Dermis microvascular lymphatic vessel endothelial cell (primary cell): ENCODE measurements around the gene TM9SF2. TPM values are rescaled to one million over a fixed set of nuclear protein-coding genes. Genes with fewer than 3 reads are reported as not detected.

Source experiments
- total RNA-seq: library from RNA; depleted of rRNA; stranded (reverse); fragments of >200 nt; gene quantifications from 2 replicates; pipeline ENCODE4 v1.2.1, GENCODE V29; 2014

Gene TM9SF2
- total RNA-seq, 1 donor from 2014 or later: 86.9 TPM

Other genes starting within 250 kb of the TM9SF2 start
- gene GPR18, start 243.1 kb upstream of the TM9SF2 start, total RNA-seq: not detected in 2 replicates
- 1.2 and 1.6 TPM in 2 replicates for gene GPR183, start 194.1 kb upstream of the TM9SF2 start, total RNA-seq
- 1.2 and 1.6 TPM in 2 replicates for gene CLYBL, start 105.2 kb downstream of the TM9SF2 start, total RNA-seq